Erythroblast (primary cell): ENCODE measurements around the gene SLC24A3.

ENCODE experiments used
- GATA1 ChIP-seq: IDR thresholded peaks from 2 replicates; pipeline ENCODE4 v1.6.1; 2011; ENCODE audit warnings: low read depth, mild to moderate bottlenecking, control low read depth, low read length, moderate library complexity
- POLR2A ChIP-seq: IDR thresholded peaks from 2 replicates; pipeline ENCODE4 v1.6.1; 2011; ENCODE audit warnings: mild to moderate bottlenecking, low read length

DNA sequence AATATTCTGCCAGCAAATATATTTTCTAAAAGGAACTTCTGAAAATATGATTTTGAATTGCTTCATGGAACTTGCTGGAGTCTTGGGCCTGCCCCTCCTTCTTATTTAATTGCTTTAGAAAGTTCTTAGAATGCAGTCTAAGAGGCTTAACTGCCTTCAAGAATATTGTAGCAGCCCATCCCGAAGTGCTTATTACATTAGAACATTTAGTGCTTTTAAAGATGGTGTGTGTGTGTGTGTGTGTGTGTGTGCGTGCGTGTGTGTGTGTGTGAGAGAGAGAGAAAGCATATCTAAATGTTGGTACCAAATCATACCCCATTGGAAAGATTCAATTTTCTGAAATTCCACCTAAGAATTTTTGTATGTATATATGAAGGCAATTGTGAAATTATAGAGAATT is 193.5 kb downstream of the SLC24A3 start:
- TF ChIP-seq POLR2A (no peak), GATA1 (no peak)
